HepG2 (cell line): ENCODE results near the gene OR2B2. TPM values are rescaled to one million over a fixed set of nuclear protein-coding genes. Genes with fewer than 3 reads are reported as not detected.

Source experiments
- ATM ChIP-seq: fragments of 450-650 bp; IDR thresholded peaks from 2 replicates; pipeline ENCODE4 v1.7.1; 2017; ENCODE audit warnings: mild to moderate bottlenecking, borderline replicate concordance
- CENPBD1 ChIP-seq: sonication (generic); formaldehyde crosslinking; IDR thresholded peaks from 2 replicates; pipeline ENCODE4 v1.8.0; 2022; ENCODE audit warnings: missing genetic modification reagents, low read depth, mild to moderate bottlenecking, borderline replicate concordance
- EHMT2 ChIP-seq: fragments of 200-600 bp; sonication (generic); IDR thresholded peaks from 2 replicates; pipeline ENCODE4 v1.7.0; 2017; ENCODE audit warnings: antibody characterized with exemption, low read depth, low read length, borderline replicate concordance
- FOXM1 ChIP-seq: sonication (generic); formaldehyde crosslinking; IDR thresholded peaks from 2 replicates; pipeline ENCODE4 v1.5.0; 2020; ENCODE audit warnings: missing genetic modification reagents
- IKZF1 ChIP-seq: fragments of 450-650 bp; IDR thresholded peaks from 2 replicates; pipeline ENCODE4 v1.7.1; 2016
- JUNB ChIP-seq: sonication (generic); formaldehyde crosslinking; IDR thresholded peaks from 2 replicates; pipeline ENCODE4 v1.8.0; 2022; ENCODE audit warnings: missing genetic modification reagents, mild to moderate bottlenecking, borderline replicate concordance
- KDM1A ChIP-seq: IDR thresholded peaks from 2 replicates; pipeline ENCODE4 v1.6.1; 2016; ENCODE audit warnings: missing compliant biosample characterization
- KLF15 ChIP-seq: sonication (generic); formaldehyde crosslinking; IDR thresholded peaks from 2 replicates; pipeline ENCODE4 v1.8.1; 2023; ENCODE audit warnings: borderline replicate concordance, mild to moderate bottlenecking, inconsistent platforms, missing genetic modification reagents, mixed read lengths
- NFE2L2 ChIP-seq: fragments of 150-350 bp; IDR thresholded peaks from 2 replicates; pipeline ENCODE4 v1.6.1; 2014; ENCODE audit warnings: low read length
- POLR2G ChIP-seq: fragments of 200-400 bp; formaldehyde crosslinking; IDR thresholded peaks from 2 replicates; pipeline ENCODE4 v1.6.1; 2018; ENCODE audit warnings: mild to moderate bottlenecking, low read depth, low read length, moderate library complexity
- RBM22 ChIP-seq: fragments of 200-400 bp; formaldehyde crosslinking; optimal IDR thresholded peaks from 2 replicates; pipeline ENCODE3; 2017; ENCODE audit warnings: mild to moderate bottlenecking, low read length, moderate library complexity
- REPIN1 ChIP-seq: sonication (generic); formaldehyde crosslinking; IDR thresholded peaks from 2 replicates; pipeline ENCODE4 v1.8.0; 2022; ENCODE audit warnings: missing genetic modification reagents, low read depth, mild to moderate bottlenecking, borderline replicate concordance
- SNAPC5 ChIP-seq: sonication (generic); formaldehyde crosslinking; IDR thresholded peaks from 2 replicates; pipeline ENCODE4 v1.8.1; 2023; ENCODE audit warnings: mild to moderate bottlenecking, missing genetic modification reagents, borderline replicate concordance
- TEAD2 ChIP-seq: sonication (generic); formaldehyde crosslinking; IDR thresholded peaks from 2 replicates; pipeline ENCODE4 v1.9.0; 2021; ENCODE audit warnings: missing genetic modification reagents
- TRIM24 ChIP-seq: sonication (generic); formaldehyde crosslinking; IDR thresholded peaks from 2 replicates; pipeline ENCODE4 v1.8.0; 2022; ENCODE audit warnings: mild to moderate bottlenecking, missing genetic modification reagents
- U2AF1 ChIP-seq: fragments of 200-400 bp; formaldehyde crosslinking; optimal IDR thresholded peaks from 2 replicates; pipeline ENCODE3; 2017; ENCODE audit warnings: mild to moderate bottlenecking, low read depth, low read length
- ZNF10 ChIP-seq: sonication (generic); formaldehyde crosslinking; IDR thresholded peaks from 2 replicates; pipeline ENCODE4 v1.4.0; 2020; ENCODE audit warnings: mild to moderate bottlenecking, low read depth, missing genetic modification reagents, borderline replicate concordance
- ZNF383 ChIP-seq: sonication (generic); formaldehyde crosslinking; IDR thresholded peaks from 2 replicates; pipeline ENCODE4 v1.4.0; 2020; ENCODE audit warnings: missing genetic modification reagents, mild to moderate bottlenecking, borderline replicate concordance
- ZNF672 ChIP-seq: sonication (generic); formaldehyde crosslinking; IDR thresholded peaks from 2 replicates; pipeline ENCODE4 v1.8.1; 2022; ENCODE audit warnings: missing genetic modification reagents
- ZNF674 ChIP-seq: sonication (generic); formaldehyde crosslinking; IDR thresholded peaks from 2 replicates; pipeline ENCODE4 v1.5.0; 2020; ENCODE audit warnings: low read depth, mild to moderate bottlenecking, missing genetic modification reagents
- polyA plus RNA-seq, 8 experiments: library from polyadenylated mRNA; depleted of rRNA in 3 of 8; stranded (reverse) in 7 of 8; unstranded in 1 of 8; fragments of >200 nt; fragmentation: Illumina TruSeq in 4 of 8; extraction: Trizol in 4 of 8; gene quantifications; 2 replicates each; pipeline versions ENCODE4 v1.2.1 to v1.2.3, GENCODE V29; 2011 to 2016; ENCODE audit warnings: low read depth in 4 of 8, missing spikeins in 1 of 8, mixed read lengths in 1 of 8; ENCODE audit not compliant: insufficient read depth in 1 of 8
- total RNA-seq, 5 experiments: library from RNA; depleted of rRNA; stranded (reverse); fragments of >200 nt; fragmentation: Illumina TruSeq; extraction: Trizol; gene quantifications; 2 replicates each; pipeline ENCODE4 v1.2.3, GENCODE V29; 2016; ENCODE audit warnings: low read depth in 1 of 5
- TF ChIP-seq, protein P1 (sequence below): sonication (generic); formaldehyde crosslinking; IDR thresholded peaks from 2 replicates; pipeline ENCODE4 v1.4.0; 2020; ENCODE audit warnings: missing genetic modification reagents
- TF ChIP-seq, protein P2 (sequence below): fragments of 450-650 bp; IDR thresholded peaks from 2 replicates; pipeline ENCODE4 v1.6.1; 2017
- TF ChIP-seq, protein P3 (sequence below): sonication (generic); formaldehyde crosslinking; IDR thresholded peaks from 2 replicates; pipeline ENCODE4 v1.8.0; 2022; ENCODE audit warnings: mild to moderate bottlenecking, missing genetic modification reagents, borderline replicate concordance

Gene OR2B2
- total and polyA plus RNA-seq, 2 of the 13 experiments (the other 11 are each of a cell fraction or from before 2014, with no cell fraction given) = not detected

GRCh38 chr6:27864906-27865849, 47.0 kb downstream of the OR2B2 start (continued):
- TF ChIP-seq, protein P1, sequence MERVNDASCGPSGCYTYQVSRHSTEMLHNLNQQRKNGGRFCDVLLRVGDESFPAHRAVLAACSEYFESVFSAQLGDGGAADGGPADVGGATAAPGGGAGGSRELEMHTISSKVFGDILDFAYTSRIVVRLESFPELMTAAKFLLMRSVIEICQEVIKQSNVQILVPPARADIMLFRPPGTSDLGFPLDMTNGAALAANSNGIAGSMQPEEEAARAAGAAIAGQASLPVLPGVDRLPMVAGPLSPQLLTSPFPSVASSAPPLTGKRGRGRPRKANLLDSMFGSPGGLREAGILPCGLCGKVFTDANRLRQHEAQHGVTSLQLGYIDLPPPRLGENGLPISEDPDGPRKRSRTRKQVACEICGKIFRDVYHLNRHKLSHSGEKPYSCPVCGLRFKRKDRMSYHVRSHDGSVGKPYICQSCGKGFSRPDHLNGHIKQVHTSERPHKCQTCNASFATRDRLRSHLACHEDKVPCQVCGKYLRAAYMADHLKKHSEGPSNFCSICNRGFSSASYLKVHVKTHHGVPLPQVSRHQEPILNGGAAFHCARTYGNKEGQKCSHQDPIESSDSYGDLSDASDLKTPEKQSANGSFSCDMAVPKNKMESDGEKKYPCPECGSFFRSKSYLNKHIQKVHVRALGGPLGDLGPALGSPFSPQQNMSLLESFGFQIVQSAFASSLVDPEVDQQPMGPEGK = no peak
- TF ChIP-seq ZNF672 = no peak
- no peak for TF ChIP-seq ZNF674 (CRISPR knock-in tag)
- TF ChIP-seq EHMT2 = no peak
- TF ChIP-seq TEAD2 (CRISPR knock-in tag) = no peak
- TF ChIP-seq FOXM1 (CRISPR knock-in tag) = no peak
- no peak for TF ChIP-seq ZNF10 (CRISPR knock-in tag)
- TF ChIP-seq KLF15 (CRISPR knock-in tag) = no peak
- no peak for TF ChIP-seq POLR2G
- TF ChIP-seq NFE2L2 = no peak
- TF ChIP-seq U2AF1 = no peak
- peak; percentile 23; the same call in 1 of the 2 replicates for TF ChIP-seq TRIM24 (CRISPR knock-in tag)
- no peak for TF ChIP-seq ZNF383
- TF ChIP-seq IKZF1 = no peak
- TF ChIP-seq CENPBD1 (CRISPR knock-in tag) = no peak
- TF ChIP-seq SNAPC5 (CRISPR knock-in tag) = no peak
- TF ChIP-seq, protein P2, sequence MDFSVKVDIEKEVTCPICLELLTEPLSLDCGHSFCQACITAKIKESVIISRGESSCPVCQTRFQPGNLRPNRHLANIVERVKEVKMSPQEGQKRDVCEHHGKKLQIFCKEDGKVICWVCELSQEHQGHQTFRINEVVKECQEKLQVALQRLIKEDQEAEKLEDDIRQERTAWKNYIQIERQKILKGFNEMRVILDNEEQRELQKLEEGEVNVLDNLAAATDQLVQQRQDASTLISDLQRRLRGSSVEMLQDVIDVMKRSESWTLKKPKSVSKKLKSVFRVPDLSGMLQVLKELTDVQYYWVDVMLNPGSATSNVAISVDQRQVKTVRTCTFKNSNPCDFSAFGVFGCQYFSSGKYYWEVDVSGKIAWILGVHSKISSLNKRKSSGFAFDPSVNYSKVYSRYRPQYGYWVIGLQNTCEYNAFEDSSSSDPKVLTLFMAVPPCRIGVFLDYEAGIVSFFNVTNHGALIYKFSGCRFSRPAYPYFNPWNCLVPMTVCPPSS = no peak
- TF ChIP-seq JUNB = no peak
- no peak for TF ChIP-seq KDM1A
- TF ChIP-seq REPIN1 = peak; percentile 63; the same call in 1 of the 2 replicates
- TF ChIP-seq, protein P3, sequence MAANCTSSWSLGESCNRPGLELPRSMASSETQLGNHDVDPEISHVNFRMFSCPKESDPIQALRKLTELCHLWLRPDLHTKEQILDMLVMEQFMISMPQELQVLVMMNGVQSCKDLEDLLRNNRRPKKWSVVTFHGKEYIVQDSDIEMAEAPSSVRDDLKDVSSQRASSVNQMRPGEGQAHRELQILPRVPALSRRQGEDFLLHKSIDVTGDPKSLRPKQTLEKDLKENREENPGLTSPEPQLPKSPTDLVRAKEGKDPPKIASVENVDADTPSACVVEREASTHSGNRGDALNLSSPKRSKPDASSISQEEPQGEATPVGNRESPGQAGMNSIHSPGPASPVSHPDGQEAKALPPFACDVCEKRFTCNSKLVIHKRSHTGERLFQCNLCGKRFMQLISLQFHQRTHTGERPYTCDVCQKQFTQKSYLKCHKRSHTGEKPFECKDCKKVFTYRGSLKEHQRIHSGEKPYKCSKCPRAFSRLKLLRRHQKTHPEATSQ (CRISPR knock-in tag) = no peak; the same call in 1 of the 2 replicates
- TF ChIP-seq RBM22 = no peak
- no peak for TF ChIP-seq ATM
